ENCODE measurements around the gene CCDC47.

CCDC47 gene

DNA sequence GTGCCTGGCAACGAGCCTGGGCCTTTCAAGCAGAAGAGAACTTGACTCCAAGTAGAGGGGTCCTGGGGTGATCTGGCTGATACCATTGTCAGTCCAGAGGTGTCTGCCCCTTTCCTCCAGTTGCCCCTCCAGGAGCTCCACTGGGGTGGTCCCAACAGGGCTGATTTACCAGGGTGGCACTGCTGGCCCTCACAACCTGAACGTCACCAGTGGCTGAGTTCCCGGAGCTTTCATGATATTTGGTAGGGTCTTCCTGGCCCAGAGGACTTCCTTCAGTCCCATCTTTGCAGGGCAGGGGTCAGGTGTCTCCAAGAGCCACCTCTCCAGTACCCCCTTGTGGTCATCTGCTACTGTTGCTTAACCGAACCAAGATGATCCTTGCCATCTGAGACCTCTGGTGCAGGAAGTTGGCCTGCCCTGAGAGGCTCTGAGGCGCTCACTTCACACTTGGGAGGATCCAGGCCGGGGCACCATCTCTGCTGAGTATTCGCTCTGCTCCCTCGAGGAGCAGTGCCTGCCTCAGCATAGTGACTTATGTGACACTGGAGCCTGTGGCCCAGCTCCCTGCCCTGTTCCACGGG is 76.9 kb downstream of the CCDC47 start:
- no peak for DNase-seq

DNA sequence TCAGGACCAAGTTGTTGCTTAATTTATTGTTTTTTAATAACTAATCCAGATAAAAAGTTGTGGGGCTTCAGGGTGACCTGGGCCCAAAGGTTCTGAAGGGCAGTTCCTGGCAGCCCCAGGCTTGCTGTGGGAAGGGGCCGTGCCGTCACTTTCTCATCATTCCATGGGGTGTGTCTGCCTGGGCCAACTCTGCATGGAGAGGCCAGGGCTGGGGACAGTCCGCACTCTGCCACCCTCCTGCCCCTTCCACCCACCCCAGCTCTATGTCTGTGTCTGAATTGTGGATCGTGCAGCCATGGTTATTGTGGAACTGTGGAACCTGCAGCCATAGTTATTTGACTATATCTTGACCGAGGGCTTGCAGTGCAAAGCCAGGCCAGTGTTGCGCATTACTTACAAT is 77.5 kb downstream of the CCDC47 start:
- DNase-seq: no peak
